GM19467 (cell line): ENCODE measurements around the gene ARSB.

ENCODE experiments used
- ATAC-seq: cut with Tn5 transposase; IDR thresholded peaks from one replicate; pipeline ENCODE4 v1.9.1; 2021; ENCODE audit warnings: mild to moderate bottlenecking, moderate library complexity; ENCODE audit not compliant: unreplicated experiment

ARSB gene

DNA sequence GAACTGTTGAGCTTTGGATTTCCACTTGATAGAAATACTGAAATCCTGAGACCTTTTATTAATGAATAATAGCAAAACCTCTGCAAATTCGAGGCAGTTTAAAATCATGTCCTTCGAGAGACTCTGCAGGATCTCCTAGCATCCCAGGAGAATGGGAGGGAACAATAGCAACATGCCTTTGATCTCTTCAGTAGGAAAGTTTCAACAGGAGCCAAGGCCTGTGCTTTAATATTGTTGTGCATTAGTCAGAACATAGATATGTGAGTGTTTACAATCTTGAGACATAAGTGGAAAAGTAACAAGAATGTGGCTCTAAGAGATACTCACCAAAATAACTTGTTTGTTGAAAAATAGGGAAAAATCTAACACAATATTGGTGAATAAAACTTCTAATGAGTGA, 253.2 kb downstream of the ARSB start:
- no peak for ATAC-seq

DNA sequence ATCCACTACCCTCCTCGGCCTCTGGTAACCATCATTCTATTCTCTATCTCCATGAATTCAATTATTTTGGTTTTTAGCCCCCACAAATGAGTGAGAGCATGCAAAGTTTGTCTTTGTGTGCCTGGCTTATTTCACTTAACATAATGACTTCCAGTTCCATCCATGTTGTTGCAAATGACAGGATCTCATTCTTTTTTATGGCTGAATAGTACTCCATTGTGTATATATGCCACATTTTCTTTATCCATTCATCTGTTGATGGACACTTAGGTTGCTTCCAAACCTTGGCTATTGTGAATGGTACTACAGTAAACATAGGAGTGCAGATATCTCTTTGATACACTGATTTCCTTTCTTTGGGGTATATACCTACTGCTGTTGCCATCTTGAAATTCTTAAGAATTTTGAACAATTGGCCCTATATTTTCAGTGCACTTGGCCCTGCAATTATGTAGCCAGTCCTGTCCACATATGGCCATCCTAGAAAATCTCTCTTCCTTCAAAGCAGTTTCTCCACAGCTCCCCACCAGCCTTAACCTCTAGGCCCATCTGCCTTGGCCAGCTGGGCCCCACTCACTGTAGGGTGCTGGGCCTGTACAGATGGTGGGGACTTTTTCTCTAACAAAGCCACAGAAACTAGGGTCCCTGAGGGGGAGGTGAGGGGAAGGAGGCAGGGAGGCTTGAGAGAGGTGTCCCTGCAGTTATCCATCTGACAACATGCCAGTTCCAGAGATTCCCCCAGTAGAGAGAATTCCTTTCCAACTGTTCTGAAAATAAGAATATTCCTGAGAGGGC, 254.6 kb downstream of the ARSB start:
- ATAC-seq = no peak

DNA sequence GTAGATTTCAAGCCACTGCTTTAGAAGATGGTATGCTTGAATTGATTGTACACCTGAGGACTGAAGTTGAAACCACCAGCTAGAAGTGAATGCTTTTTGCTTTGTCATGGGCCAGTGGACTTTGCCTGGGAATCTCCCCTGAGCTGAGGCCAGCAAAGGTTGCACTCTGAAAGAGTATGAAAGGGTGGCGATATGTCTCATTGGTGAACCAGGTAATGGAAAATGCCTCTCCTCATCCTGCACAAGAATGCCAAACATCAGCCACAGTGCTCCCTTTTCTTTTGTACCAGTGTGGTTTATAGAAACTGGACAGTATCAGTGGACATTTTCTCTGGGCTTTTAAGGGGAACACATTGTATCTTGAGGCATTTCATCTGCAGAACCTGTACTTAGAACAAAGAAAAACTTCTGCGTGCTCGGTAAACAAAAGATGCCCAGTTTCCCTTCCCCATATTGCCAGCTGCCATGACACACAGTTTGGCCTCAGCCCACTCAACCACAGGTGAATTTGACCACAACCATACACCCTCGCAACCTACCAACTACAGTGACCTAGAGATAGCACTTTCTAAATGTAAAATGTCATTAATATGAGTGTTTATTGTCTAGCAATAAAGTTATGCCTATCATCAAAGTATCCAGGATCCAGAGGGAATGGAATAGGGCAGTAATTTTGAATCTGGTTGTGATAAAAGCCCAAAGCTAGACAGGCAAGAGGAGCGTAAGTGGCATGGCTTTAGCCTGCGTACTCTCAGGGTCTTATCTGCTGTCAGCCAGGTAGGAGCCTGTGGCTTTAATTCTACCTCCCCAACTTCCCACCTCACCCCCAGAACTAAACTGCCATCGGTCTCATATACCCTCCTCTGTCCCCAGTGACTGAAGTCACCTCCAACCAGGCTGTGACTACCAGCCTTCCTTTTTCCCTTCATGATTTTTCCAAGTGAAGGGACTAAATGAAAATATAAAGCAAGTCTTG, 257.0 kb downstream of the ARSB start:
- peak; percentile 78 for ATAC-seq
